Spleen (tissue), 7 donors: ENCODE data around the gene TNRC18.

Source experiments
- POLR2A ChIP-seq, 3 donors: fragments of 450-650 bp; IDR thresholded peaks; one replicate each; pipeline ENCODE4 v1.5.1; 2017; ENCODE audit warnings: antibody characterized with exemption in 3 of 3, mild to moderate bottlenecking in 1 of 3
- TF ChIP-seq, protein P1 (sequence below), 11 experiments: fragments of 200-600 bp in 7 of 11; fragments of 450-650 bp in 4 of 11; sonication (generic) in 4 of 11; IDR thresholded peaks in 8 of 11; conservative IDR thresholded peaks in 3 of 11; 1 replicate in 7 of 11; 2 replicates in 4 of 11; pipeline versions ENCODE4 v1.4.0 to v1.8.0; 2016 to 2021; ENCODE audit warnings: antibody characterized with exemption in 11 of 11, inconsistent platforms in 4 of 11, mild to moderate bottlenecking in 1 of 11
- donor health status: DM: no; HTN: no; CAD: no; lungs with moderate emphysema.
- donor health status: DM: no; HTN: no; CAD: no.
- donor health status: DM: no; HTN: no; CAD: no.

DNA sequence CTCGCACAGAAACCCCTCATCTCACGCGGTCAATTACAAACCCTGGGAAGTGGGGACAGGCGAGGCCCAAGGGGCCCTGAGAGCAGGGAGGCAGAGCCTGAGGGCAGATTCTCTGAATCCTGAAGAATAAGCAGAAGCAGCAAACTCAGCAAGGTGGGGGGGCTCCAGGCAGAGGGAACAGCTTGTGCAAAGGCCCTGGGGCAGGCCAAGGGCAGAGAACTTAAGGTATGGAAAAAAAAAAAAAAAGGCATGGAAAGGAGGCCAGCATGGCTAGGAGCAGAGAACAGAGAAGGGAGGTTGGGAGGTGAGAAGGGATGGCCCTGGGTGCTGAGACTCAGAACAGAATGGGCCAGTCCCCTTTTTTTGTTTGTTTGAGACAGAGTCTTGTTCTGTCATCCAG lies 32.8 kb upstream of the TNRC18 start:
- TF ChIP-seq, protein P1, sequence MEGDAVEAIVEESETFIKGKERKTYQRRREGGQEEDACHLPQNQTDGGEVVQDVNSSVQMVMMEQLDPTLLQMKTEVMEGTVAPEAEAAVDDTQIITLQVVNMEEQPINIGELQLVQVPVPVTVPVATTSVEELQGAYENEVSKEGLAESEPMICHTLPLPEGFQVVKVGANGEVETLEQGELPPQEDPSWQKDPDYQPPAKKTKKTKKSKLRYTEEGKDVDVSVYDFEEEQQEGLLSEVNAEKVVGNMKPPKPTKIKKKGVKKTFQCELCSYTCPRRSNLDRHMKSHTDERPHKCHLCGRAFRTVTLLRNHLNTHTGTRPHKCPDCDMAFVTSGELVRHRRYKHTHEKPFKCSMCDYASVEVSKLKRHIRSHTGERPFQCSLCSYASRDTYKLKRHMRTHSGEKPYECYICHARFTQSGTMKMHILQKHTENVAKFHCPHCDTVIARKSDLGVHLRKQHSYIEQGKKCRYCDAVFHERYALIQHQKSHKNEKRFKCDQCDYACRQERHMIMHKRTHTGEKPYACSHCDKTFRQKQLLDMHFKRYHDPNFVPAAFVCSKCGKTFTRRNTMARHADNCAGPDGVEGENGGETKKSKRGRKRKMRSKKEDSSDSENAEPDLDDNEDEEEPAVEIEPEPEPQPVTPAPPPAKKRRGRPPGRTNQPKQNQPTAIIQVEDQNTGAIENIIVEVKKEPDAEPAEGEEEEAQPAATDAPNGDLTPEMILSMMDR (IDR thresholded peaks at IDR 0.05 in 8 of 11, conservative IDR thresholded peaks at IDR 0.05 in 3 of 11) = no peak
- TF ChIP-seq POLR2A (IDR thresholded peaks at IDR 0.05) = no peak
